ENCODE data around the gene ZBTB16. TPM values are rescaled to one million over a fixed set of nuclear protein-coding genes. Genes with fewer than 3 reads are reported as not detected.

The ZBTB16 gene
- total and polyA plus RNA-seq, 2 donors (not counting 3 experiments of a cell fraction or from before 2014, with no cell fraction given): 9.8 to 20.3 TPM

DNA sequence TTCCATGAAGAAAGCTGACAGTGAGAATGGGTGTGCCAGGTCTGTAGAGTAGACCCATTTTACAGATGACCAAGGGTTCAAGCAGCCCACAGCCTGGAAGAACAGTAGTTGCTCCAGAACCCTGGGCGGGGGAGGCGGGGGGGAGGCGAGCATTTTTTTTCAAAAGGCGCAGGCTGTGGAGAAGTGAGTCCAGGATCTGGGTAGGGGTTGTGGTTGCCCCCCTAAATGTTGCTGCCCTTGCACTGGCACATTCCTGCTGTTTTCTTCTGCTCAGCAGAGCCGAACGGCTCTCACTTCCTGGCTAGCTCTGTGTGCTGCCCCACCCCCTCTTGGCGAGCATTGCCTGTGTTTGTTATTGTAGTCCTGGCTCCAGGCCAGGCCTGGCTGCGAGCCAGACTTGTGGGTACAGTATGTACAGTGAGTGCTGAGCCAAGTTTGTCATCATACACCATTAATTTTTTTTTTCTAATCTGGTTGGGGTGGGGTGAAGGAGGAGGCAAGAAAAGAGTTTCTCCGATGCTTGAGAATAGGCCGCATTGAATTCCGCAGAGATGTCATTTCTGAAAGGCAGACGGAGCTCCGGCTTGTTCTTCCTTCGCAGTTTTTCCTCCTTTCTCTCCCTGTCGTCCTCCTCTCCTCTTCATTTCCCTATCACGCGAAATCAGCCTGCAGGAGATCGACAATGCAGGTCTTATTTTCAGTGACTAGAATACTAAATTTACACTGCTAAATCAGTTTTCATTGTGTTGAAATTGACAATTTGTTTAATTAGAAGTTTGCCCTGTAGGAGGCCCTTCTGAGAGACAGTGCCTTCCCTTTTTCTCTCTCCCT, 100.5 kb downstream of the ZBTB16 start:
- Histone ChIP-seq H2AFZ (ENCODE audit: low read depth, low read length) (peak overlapping the region; percentile 28), H3K4me3 (replicated peaks in 1 of 3; ENCODE audit: insufficient read depth in 1 of 3, low read depth in 1 of 3, low read length in 3 of 3) (peak overlapping the region in 1 of 3 experiments; percentile 6), H3K4me1 (ENCODE audit: control insufficient read depth, extremely low read depth, insufficient read depth, low read length) (peaks cover 54% of the 10 kb centered on the region), H3K27ac (ENCODE audit: insufficient read depth, low read depth, low read length) (peak overlapping the region; percentile 91), H3K27me3 (ENCODE audit: control insufficient read depth in 2 of 2, insufficient read depth in 2 of 2, low read length in 2 of 2) (no peaks in the 10 kb centered on the region), H3K9me3 (replicated peaks; ENCODE audit: control insufficient read depth, insufficient read depth, low read length) (no peaks in the 10 kb centered on the region), H4K20me1 (replicated peaks; ENCODE audit: control insufficient read depth, extremely low read depth, insufficient read depth, low read length) (no peaks in the 10 kb centered on the region), H3K4me2 (ENCODE audit: insufficient read depth, low read length) (peak overlapping the region; percentile 79), H3K9me1 (replicated peaks; ENCODE audit: control insufficient read depth, extremely low read depth, insufficient read depth, low read length) (no peaks in the 10 kb centered on the region), H3K79me2 (ENCODE audit: control insufficient read depth, insufficient read depth, low read length) (peaks cover 5% of the 10 kb centered on the region), H3K36me3 (ENCODE audit: control insufficient read depth in 2 of 2, extremely low read depth in 1 of 2, insufficient read depth in 2 of 2, low read length in 2 of 2) (peaks cover 0 to 2% of the 10 kb centered on the region in 2 experiments), H3K9ac (replicated peaks; ENCODE audit: extremely low read depth, insufficient read depth, low read length) (peak overlapping the region; percentile 93)
- intact Hi-C loops (cut with micrococcal nuclease): loop anchor here (1.0 to 10.0 kb wide), 13 partner anchors 10 to 775 kb away; partner anchors contain the start of genes ANKK1 and ZBTB16
- DNase-seq (ENCODE audit: low read depth, low spot score): peak; percentile 99
- CTCF ChIA-PET: interaction anchor here (0.7 to 3.6 kb wide), 12 partner anchors 12 to 123 kb away, joined by 3 to 35 read pairs (median 5); partner anchors contain the start of gene ZBTB16
- dilution Hi-C loops (cut with MboI; ENCODE audit: extremely low pct_ligation_motif_present, low sequenced_read_pairs): no loop called here
- peak; percentile 100 for FAIRE-seq
- peak; percentile 57 for TF ChIP-seq FOS (IDR thresholded peaks at IDR 0.05; ENCODE audit: borderline replicate concordance, insufficient read depth, low read length)
- TF ChIP-seq GATA2 (IDR thresholded peaks at IDR 0.05; ENCODE audit: insufficient read depth, insufficient read length, low read depth, low read length): peak; percentile 51
- TF ChIP-seq POLR2A (IDR thresholded peaks at IDR 0.05; ENCODE audit: low read depth, low read length): peak; percentile 73
- TF ChIP-seq MYC (IDR thresholded peaks at IDR 0.05; ENCODE audit: low read depth, low read length): no peak
- peak; percentile 73 for TF ChIP-seq JUN (IDR thresholded peaks at IDR 0.05; ENCODE audit: borderline replicate concordance, insufficient read depth, insufficient read length, low read depth)
- peak; percentile 100 for TF ChIP-seq POLR2AphosphoS5 (IDR thresholded peaks at IDR 0.05; ENCODE audit: insufficient read depth, low read depth, low read length)
- no peak for TF ChIP-seq MAX (IDR thresholded peaks at IDR 0.05; ENCODE audit: insufficient read depth, insufficient read length)
- TF ChIP-seq EZH2 (IDR thresholded peaks at IDR 0.05; ENCODE audit: borderline replicate concordance, low read depth, low read length, severe bottlenecking): no peak
- POLR2A ChIA-PET: interaction anchor here (0.6 to 1.3 kb wide), 4 partner anchors 11 to 60 kb away, joined by 3 to 5 read pairs (median 4); no protein-coding TSS in a partner anchor
- BruUV-seq (replicated peaks): TSS peak; percentile 76

Measured in endothelial cell of umbilical vein (primary cell).